ENCODE results near the gene SIRT3.

The SIRT3 gene

GRCh38 chr11:255176-255575, 19.0 kb upstream of the SIRT3 start:
- peaks cover 0 to 38% of the 10 kb centered on the region in 2 experiments; a peak in 1 of 3 replicates for H3K36me3 ChIP-seq (ENCODE audit: control insufficient read depth in 2 of 2, insufficient read depth in 1 of 2, low read length in 2 of 2)
- no peaks in the 10 kb centered on the region for H3K4me1 ChIP-seq (ENCODE audit: control insufficient read depth, insufficient read depth, low read length)
- CTCF ChIA-PET = interaction anchor here (0.6 to 0.9 kb wide), 3 partner anchors 12 to 36 kb away, joined by 3 to 4 read pairs (median 3); no protein-coding TSS in a partner anchor
- POLR2A ChIA-PET = interaction anchor here (1.6 kb wide), 1 partner anchor 48 kb away, joined by 5 read pairs; the partner anchor contains the start of genes BET1L and RIC8A
- no peak for TF ChIP-seq ZNF248 (tag by site-specific recombination; IDR thresholded peaks at IDR 0.05)
- no peak for TF ChIP-seq KLF7 (tag by site-specific recombination; IDR thresholded peaks at IDR 0.05; ENCODE audit: borderline replicate concordance)
- TF ChIP-seq ZNF660 (tag by site-specific recombination; IDR thresholded peaks at IDR 0.05) = no peak
- TF ChIP-seq IKZF3 (tag by site-specific recombination; IDR thresholded peaks at IDR 0.05) = no peak
- TF ChIP-seq MZF1 (tag by site-specific recombination; IDR thresholded peaks at IDR 0.05; ENCODE audit: borderline replicate concordance) = no peak
- TF ChIP-seq KLF1 (tag by site-specific recombination; IDR thresholded peaks at IDR 0.05) = no peak
- no peak for TF ChIP-seq ZNF148 (tag by site-specific recombination; IDR thresholded peaks at IDR 0.05; ENCODE audit: borderline replicate concordance)
- no peak for TF ChIP-seq ZBTB21 (tag by site-specific recombination; IDR thresholded peaks at IDR 0.05)
- TF ChIP-seq ZNF24 (tag by site-specific recombination; IDR thresholded peaks at IDR 0.05) = no peak
- no peak for TF ChIP-seq ZNF146 (tag by site-specific recombination; IDR thresholded peaks at IDR 0.05)
- TF ChIP-seq ZBTB17 (tag by site-specific recombination; IDR thresholded peaks at IDR 0.05) = no peak
- no peak for TF ChIP-seq ZNF16 (tag by site-specific recombination; IDR thresholded peaks at IDR 0.05; ENCODE audit: low read depth)
- TF ChIP-seq ZNF292 (tag by site-specific recombination; IDR thresholded peaks at IDR 0.05; ENCODE audit: borderline replicate concordance, low read depth) = no peak
- no peak for TF ChIP-seq ZNF423 (tag by site-specific recombination; IDR thresholded peaks at IDR 0.05)
- no peak overlapping the region for H3K4me3 ChIP-seq (ENCODE audit: low read depth, low read length)
- H3K9me3 ChIP-seq (ENCODE audit: control insufficient read depth, insufficient read depth, low read depth, low read length) = no peaks in the 10 kb centered on the region
- H3K27ac ChIP-seq (ENCODE audit: extremely low read depth, low read depth, low read length) = no peak overlapping the region

GRCh38 chr11:253886-254270, 17.7 kb upstream of the SIRT3 start:
- H3K36me3 ChIP-seq (ENCODE audit: control insufficient read depth in 2 of 2, insufficient read depth in 1 of 2, low read length in 2 of 2) = peaks cover 0 to 48% of the 10 kb centered on the region in 2 experiments; a peak in 1 of 3 replicates
- no peaks in the 10 kb centered on the region for H3K9me3 ChIP-seq (ENCODE audit: control insufficient read depth, insufficient read depth, low read depth, low read length)
- POLR2A ChIA-PET = interaction anchor here (1.6 kb wide), 1 partner anchor 46 kb away, joined by 5 read pairs; the partner anchor contains the start of genes BET1L and RIC8A
- no peak for TF ChIP-seq ZNF580 (tag by site-specific recombination; IDR thresholded peaks at IDR 0.05)
- no peak for TF ChIP-seq ZNF530 (tag by site-specific recombination; IDR thresholded peaks at IDR 0.05; ENCODE audit: low read depth)
- no peak for TF ChIP-seq ZNF211 (tag by site-specific recombination; IDR thresholded peaks at IDR 0.05; ENCODE audit: low read depth)
- no peak for TF ChIP-seq ZNF155 (tag by site-specific recombination; IDR thresholded peaks at IDR 0.05)
- TF ChIP-seq ZNF174 (tag by site-specific recombination; IDR thresholded peaks at IDR 0.05) = no peak
- TF ChIP-seq HOXC10 (CRISPR knock-in tag; IDR thresholded peaks at IDR 0.05) = no peak
- H3K4me3 ChIP-seq (ENCODE audit: low read depth, low read length) = no peak overlapping the region
- CTCF ChIA-PET = interaction anchor here (0.6 to 1.2 kb wide), 4 partner anchors 16 to 195 kb away, joined by 3 to 4 read pairs (median 4); no protein-coding TSS in a partner anchor
- H3K4me1 ChIP-seq (ENCODE audit: control insufficient read depth, insufficient read depth, low read length) = no peaks in the 10 kb centered on the region
- no peak overlapping the region for H3K27ac ChIP-seq (ENCODE audit: extremely low read depth, low read depth, low read length)
